ENCODE results near the gene ZNF544.
"Not testable (repeated sequence)": the region's sequence is repeated elsewhere in the genome, so short reads cannot be mapped to it uniquely, and the experiment has no call there.

The ZNF544 gene

DNA sequence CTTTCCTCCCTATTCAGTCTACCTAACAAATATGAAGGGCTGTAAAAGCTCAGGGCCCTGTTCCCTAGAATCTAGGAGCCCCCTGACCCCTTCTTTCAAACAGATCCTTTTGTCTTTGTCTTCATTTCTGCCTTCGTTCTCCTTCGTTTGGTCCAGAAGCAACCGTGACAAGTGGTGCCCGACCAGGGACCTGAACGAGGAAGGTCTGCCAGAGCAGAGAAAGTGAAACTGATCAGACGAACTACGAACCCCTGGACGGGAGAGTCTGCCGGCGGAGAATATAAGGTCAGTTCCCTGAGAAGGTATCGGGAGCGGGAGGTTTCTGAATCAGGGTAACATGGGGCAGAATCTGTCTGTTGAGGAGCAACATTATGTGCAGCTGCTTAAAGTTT is 77.2 kb downstream of the ZNF544 start:
- no peak for DNase-seq

DNA sequence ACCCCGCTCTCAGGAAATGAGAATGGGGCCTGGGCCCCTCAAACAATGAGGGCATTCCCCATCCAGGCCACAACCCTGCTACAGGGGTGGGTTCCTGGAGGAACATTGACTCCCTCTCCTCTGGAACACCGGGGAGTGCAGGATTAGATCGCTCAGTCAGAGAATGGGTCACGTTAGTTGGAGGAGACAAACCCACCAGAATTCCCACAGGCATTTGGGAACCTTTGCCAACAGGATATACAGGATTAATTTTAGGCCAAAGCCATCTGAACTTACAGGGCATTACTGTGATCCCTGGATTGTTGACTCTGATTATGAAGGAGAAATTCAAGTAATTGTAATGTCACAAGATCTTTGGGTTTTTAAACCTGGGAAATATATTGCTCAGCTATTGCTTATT is 79.0 kb downstream of the ZNF544 start:
- no peak for DNase-seq

DNA sequence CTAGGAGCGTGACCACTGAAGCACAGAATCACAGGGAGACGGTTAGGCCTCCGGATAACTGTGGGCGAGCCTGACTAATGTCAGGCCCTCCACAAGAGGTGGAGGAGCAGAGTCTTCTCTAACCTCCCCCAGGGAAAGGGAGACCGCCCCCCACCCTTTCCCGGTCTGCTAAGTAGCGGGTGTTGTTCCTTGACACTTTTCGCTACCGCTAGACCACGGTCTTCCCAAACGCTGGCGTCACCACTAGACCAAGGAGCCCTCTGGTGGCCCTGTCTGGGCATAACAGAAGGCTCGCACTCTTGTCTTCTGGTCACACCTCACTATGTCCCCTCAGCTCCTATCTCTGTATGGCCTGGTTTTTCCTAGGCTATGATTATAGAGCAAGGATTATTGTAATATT is 82.0 kb downstream of the ZNF544 start:
- DNase-seq, result not testable (repeated sequence)

DNA sequence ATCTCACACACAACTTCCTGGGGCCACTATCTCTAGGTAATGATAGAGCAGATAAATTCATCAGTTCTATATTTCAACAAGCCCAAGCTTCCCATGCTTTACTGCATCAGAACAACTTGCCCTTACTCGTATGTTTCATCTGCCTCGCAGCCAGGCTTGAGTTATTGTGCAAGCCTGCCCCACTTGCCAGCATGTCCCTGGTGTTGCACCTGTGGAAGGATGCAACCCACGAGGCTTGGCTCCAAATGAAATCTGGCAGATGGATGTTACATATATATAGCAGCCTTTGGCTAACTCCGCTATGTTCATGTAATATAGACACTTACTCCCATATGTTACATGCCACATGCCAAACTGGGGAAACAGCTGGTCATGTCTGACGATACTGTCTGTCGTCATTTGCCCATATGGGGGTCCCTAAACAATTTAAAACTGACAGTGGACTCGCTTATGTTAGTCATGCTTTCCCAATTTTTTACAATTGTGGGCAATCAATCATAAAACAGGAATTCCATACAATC is 82.7 kb downstream of the ZNF544 start:
- no peak for DNase-seq

All from NK-92 treated with Interleukin-12 subunit alpha and Interleukin-12 subunit beta, amount 100 ng/mL, for 24 hours (cell line).